T-helper 1 cell (primary cell): ENCODE data around the gene TRIL.
A peak's percentile ranks its signal among the peaks of the same experiment; 100 is the strongest.

Source experiments
- DNase-seq, 5 donors: peaks; one replicate each; pipeline ENCODE4 v3.0.0-alpha.2; 2012 to 2020

TRIL gene

DNA sequence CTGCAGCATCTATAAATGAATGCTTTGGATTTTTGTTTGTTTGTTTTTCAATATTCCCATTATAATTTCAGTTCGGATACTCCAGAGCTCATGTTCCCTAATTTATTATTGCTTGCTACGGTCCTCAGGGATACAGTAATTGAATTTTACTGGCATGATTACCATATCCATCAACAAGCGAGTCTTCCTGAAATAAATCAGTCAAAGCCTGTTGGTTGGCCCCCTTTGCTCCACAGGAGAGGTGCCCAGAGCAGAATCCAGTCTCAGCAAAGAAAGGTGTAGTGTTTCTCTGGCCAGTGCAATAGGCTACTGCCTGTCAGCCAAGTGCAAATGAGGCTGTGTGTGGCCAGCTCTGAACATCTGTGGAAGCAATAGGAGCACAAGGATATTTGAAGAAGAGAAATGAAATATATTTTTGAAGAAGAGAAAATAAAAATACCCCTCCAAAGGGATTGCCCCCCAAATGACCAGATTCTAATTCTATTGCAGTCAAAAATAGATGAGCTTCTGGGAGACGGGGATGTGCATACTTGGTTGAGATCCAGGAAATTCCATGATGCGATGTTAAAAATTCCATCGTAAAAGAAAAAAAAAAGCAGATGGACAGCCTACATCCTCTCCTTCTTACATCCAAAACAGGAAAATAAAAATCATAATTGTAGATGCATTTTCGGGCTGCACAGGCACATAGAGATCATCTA lies 18.1 kb downstream of the TRIL start:
- DNase-seq: no peak

DNA sequence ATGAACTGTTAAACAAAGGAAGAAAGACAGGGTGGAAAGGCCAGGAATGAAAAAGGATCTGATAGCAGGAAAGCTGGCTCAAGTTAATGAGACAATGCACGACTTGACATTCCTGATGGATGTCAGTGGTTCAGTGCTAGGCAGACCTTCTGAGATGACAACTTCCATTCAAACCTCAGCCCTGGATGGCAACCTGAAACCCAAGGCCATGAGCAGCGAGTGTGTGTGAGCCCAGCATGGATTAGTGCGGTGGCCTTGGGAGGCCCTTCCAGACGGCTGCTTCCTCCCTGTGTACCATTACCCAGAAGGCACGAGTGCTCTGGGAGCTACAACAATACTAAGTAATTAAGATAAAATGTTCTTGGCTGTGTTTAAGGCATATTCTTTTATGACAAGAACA lies 18.8 kb downstream of the TRIL start:
- DNase-seq: no peak

DNA sequence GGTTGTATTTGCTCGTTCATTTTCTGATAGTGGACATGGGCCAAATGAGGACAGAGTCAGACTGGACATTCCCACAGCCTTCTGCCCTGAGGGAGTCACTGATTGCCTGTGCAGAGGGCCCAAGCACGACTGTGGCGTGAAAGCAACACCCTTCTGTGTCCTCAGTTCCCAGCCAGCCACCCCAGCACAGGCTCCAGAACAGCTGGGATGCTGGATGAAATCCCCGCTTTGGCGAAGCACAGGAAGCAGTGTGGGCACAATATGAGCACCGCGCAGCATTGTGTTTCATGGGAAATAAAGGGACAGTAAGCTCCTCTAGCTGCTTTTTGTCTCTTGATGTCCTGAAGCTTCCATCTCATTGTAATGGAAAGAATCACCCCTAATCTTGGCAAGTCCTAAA lies 20.5 kb downstream of the TRIL start:
- DNase-seq: no peak

DNA sequence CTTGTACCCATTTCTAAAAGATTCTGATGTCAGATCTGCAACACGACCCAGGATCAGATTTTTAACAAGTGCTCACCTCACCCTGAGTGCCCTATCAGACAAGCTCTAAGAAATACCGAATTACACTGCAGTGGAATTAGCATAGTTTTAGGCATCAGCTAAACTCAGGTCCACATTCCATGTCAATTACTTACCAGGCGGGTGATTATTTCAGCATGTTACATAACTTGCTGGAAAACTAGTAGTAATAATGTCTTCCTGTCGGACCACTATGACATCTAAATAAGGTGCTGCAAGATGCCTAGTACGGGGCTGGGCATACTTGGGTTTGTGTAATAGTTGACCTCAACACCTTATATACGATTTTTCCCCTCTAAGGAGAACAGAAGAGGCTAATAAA lies 21.0 kb downstream of the TRIL start:
- DNase-seq: no peak

DNA sequence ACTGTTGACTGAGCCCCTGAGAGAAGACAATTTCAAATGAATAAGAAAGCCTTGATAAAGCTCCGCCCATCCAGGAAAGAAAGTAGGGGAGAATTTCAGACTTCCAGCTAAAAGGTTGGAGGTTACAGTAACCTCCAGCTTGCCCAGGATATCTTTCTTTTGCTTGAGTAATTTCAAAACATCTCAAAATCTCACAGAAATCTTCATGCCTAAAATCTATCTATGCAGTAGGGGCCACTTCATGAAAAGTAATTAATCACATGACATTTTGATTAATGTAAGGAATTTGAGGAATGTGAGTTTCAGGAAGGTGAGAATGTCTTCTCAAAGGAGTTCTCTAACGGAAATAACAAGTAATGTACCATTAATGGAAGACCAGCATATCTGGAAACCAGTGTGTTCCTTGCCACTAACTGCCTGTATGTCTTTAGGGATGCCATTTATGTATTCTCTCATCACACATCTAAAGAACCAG lies 24.2 kb downstream of the TRIL start:
- DNase-seq: no peak

DNA sequence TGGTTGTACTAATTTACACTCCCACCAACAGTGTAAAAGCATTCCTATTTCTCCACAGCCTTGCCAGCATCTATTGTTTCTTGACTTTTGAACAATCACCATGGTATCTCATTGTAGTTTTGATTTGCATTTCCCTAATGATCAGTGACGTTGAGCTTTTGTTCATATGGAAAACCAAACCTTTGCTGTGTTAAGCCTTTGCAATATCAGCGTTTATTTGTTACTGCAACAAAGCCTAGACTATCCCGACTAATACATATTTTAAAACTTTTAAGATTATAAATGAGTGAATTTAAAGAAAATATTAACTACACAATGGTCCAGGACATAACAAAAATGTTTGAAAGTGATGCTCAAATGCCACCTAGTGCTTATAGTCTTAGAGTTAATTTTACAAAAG lies 26.6 kb downstream of the TRIL start:
- DNase-seq: no peak

DNA sequence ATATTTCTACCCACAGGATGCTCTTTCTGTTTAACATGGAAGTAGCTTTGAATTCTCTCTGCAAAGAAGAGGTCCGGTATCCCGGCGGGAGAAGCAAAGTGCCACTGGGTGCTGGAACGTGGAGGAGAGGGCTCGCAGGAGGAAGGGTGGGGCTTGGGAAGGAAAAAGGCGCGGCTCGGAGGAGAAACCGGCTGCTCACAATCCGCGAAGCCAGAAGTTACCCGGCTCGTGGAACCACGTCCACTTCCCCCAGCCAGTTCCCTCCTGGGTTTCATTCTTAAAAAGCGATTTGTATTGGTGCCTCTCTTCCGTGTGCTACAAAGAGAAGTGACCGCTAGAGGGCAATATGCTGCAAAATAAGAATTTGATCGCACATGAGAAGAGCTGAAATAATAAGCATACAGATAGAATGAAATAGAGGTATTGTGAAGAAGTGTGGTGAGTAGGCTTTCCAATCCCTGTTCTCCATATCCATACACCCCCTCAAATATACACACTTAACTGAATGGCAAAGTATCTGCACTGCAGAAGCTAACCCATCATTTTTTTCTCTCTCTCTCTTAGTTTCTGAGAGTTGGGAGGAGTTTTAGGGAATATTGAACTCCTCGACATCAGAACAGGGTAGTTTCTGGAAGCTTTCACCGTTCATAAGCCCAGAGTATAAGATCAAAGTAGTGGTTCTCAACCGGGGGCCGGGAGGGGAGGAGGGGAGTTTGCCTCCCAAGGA lies 31.1 kb downstream of the TRIL start:
- peak; percentile 4 to 75 (median 13) for DNase-seq

DNA sequence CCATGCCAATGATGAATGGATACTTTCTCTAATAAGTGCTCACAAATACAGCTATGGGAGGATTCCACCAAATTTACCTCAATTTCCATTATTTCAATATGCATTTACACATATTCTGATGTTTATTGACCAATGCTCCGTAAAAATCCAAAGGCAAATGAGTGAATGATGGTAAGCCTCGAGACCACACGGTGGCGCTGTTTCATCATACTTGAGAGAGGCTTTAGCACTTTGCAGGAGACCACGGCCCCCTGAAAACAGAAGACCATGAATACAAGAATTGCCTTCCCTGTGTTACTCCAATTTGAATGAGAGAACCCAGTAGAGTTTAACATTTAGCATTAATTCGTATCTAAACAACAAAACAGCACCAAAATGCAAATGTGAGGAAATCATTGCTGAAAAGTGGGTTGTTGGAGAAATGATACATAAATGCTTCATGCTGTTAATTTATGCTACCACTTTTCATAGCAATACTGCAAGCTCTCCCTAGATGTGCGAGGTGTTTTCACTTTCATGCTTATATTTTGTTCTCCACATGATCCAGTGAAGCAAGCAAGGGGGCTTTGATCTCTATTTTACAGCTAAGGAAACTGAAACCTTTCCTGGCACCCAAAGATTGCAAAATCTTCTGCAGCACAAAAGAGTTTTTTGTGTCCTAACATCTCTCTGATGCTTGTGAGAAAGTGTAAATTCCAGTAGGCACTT lies 35.4 kb downstream of the TRIL start:
- peak; percentile 26 to 53 (median 32) for DNase-seq

DNA sequence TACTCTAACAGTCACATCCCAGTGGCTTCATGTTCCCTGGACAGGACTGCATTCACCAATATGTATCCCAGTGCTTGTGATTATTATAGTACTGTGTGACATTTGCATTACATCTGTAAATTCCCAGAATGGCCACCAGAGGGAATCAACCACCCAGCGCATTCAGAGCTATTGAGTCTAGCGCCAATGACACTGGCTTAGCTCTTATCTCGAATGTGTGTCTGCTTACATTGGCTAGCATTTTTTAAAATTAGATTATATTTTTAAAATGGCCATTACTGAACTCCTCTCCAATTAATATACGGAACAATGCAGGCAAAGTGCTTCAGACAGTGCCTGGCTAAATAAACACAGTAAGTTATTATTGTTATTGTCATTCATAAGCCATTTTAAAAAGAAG lies 36.3 kb downstream of the TRIL start:
- peak in 3 of 5 donors; percentile 14 to 32 (median 17) for DNase-seq

DNA sequence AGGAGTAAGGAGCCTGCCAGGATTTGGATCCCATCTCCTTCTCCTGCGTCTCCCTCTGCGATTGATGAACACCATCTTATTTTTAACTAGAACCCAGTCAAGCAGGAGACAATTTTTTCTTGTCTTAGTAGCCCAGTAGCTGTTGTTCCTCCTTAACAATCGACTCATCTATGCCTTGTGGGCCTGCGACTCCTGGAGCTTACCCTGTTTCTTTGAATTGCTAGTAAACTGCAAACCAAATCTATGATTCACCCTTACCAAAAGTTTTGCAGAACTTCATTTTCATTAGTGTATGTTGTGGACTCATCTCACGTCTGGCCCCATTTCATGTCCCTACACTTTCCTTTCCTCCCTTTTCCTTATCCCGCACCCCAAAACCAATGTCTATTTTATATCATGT lies 37.7 kb downstream of the TRIL start:
- no peak for DNase-seq

DNA sequence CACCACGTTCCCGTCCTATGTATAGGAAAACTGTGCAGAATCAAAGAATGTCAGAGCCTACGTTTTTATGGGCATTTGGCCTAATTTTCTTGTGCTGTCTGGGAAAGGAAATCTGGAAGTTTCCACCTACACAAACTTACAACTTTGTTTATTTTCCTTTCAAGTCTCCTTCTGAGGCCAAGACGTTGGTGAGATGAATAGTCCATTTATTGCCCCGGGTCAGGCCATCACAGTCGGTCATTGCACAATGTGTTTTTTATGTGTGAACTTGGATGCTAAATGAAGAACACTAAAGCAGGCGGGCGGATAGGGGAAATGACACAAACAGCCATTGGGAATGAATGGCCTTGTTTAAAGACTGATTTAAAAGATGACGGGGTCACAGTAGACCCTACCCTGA lies 38.6 kb downstream of the TRIL start:
- DNase-seq: no peak

DNA sequence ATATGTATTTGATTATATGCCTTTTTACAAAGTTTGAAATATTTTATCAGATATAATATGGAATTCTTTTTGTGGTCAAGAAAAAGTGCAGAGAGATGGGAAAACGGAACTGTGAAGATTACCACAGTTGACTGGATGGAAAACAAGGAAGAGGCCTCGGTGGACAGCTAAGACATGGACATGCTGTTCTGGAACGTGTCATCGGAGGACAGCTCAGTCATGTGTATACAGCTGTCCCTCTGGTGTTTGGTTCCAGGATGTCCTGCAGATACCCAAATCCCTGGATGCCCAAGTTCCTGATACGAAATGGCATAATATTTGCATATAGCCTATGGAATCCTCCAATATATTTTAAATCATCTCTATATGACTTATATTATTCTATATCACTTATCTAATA lies 49.4 kb downstream of the TRIL start:
- DNase-seq: no peak

DNA sequence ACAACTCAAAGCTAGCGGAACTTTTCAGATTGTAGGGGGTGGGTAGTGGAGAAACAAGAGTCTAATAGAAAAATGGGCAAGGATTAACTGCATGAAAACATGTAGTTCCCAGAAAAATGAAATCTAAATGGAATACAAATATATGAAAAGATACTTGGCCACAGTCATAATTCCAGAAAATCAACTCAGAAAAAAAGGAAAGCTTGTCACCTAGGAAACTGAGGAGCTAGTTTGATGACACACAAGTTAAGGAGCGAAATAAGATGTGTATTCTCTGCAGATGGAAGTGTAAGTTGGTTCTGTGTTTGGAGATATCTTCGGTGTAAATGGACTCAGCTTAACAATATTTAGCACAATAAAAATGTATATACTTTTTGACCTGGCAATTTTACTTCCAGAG lies 52.7 kb downstream of the TRIL start:
- no peak for DNase-seq

DNA sequence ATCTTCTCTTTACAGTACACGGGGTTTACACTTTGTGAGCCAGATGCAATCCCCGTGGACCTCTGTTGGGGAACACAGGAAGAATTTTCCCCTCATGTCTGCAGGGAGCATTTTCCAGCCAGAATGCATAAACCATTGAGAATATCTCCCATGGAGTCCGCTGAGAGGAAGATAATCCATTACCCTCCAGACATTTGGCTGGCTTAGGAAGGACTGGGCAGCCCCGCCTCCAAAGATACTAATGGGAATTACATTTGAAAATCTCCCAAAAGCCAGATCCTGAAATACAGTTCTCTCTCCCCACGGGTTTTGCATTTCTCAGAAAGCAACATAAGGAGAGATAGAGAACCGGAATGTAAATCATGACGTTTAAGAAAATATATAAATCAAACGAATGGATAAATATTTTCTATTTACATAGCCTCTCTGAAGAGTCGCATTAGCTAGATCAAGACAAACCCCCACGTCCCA lies 53.5 kb downstream of the TRIL start:
- DNase-seq: no peak

DNA sequence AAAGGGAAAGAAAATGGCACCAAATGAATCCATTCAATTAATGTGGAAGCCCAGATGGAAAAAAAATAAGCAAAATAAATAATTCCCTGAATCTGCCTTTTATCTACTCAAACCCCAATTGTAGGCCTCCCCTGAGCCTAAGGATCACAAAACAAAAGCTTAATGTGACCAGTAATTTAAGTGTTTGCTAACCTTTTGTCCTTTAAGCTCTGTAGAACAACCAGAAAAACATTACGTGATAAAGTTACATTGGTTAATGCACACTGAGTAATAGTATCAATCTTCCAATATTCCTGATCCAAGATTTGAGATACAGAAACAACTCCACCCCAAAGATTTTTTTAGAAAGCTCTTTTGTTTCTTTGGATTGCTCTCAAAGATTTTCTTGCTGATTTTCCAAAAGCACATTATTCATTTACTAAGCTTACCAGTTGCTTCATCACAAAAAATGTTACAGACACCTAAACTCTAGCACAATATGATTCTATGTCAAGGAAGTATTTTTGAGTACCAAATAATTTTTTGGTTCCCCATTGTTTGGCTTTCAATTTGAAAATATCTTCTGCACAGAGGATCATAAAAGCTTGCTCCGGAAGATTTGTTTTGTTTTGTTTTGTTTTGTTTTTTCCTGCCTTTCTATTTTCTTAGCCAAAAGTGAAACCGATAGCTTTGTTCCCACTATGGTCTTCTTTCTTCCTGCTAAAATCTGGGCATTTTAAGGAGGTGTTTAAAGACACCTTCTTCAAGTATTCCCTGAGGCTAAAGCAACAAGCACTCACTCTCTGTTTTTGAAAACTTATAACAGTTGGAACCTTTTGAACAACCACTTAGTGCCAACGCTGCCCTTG lies 54.2 kb downstream of the TRIL start:
- DNase-seq: no peak
